H1 (cell line): ENCODE measurements around the gene CSKMT.

Experiments
- ASH2L ChIP-seq: fragments of 200-600, 300-600 bp; sonication (generic); IDR thresholded peaks from one replicate; pipeline ENCODE4 v1.7.1; 2017; ENCODE audit warnings: low read length
- BACH1 ChIP-seq: IDR thresholded peaks from 2 replicates; pipeline ENCODE4 v1.6.1; 2012; ENCODE audit warnings: low read length, improper control_type of control experiment
- BRCA1 ChIP-seq: IDR thresholded peaks from 2 replicates; pipeline ENCODE4 v1.6.1; 2012; ENCODE audit warnings: low read depth, low read length, improper control_type of control experiment
- CBX8 ChIP-seq: fragments of 300-800, 300-1000 bp; sonication (generic); IDR thresholded peaks from 2 replicates; pipeline ENCODE4 v1.7.1; 2016; ENCODE audit warnings: low read depth, low read length, borderline replicate concordance
- CTCF ChIP-seq, 3 experiments: IDR thresholded peaks; 1 replicate in 2 of 3; 2 replicates in 1 of 3; pipeline versions ENCODE4 v1.5.1 to v1.6.1; 2011; ENCODE audit warnings: low read length in 3 of 3, mild to moderate bottlenecking in 3 of 3, inconsistent platforms in 2 of 3, low read depth in 1 of 3, moderate library complexity in 1 of 3; ENCODE audit not compliant: insufficient read depth in 1 of 3; ENCODE audit errors: control extremely low read depth in 1 of 3
- EZH2 ChIP-seq: fragments of 200-600 bp; sonication (generic); IDR thresholded peaks from 2 replicates; pipeline ENCODE4 v1.7.1; 2012; ENCODE audit warnings: low read depth, mild to moderate bottlenecking, moderate library complexity, low read length, inconsistent platforms; ENCODE audit not compliant: severe bottlenecking
- JUN ChIP-seq: IDR thresholded peaks from 2 replicates; pipeline ENCODE4 v1.6.1; 2011; ENCODE audit warnings: low read depth, mild to moderate bottlenecking, improper control_type of control experiment, low read length
- PHF8 ChIP-seq: fragments of 200-600 bp; sonication (generic); conservative IDR thresholded peaks from 2 replicates; pipeline ENCODE4 v1.7.1; 2012; ENCODE audit warnings: low read depth, mild to moderate bottlenecking, inconsistent platforms, low read length, moderate library complexity
- POLR2A ChIP-seq, 2 experiments: IDR thresholded peaks; 1 replicate in 1 of 2; 2 replicates in 1 of 2; pipeline ENCODE4 v1.6.1; 2011; ENCODE audit warnings: low read depth in 2 of 2, low read length in 2 of 2, mild to moderate bottlenecking in 2 of 2; ENCODE audit errors: control extremely low read depth in 1 of 2
- SIRT6 ChIP-seq: IDR thresholded peaks from one replicate; pipeline ENCODE4 v1.7.1; 2012; ENCODE audit warnings: low read length, inconsistent platforms
- SUZ12 ChIP-seq: fragments of 200-600 bp; sonication (generic); IDR thresholded peaks from 2 replicates; pipeline ENCODE4 v1.6.1; 2012; ENCODE audit warnings: mild to moderate bottlenecking, inconsistent platforms, low read length, moderate library complexity, mixed read lengths
- TCF12 ChIP-seq: IDR thresholded peaks from 2 replicates; pipeline ENCODE4 v1.6.1; 2011; ENCODE audit warnings: low read depth, mild to moderate bottlenecking, low read length
- YY1 ChIP-seq: IDR thresholded peaks from 2 replicates; pipeline ENCODE4 v1.6.1; 2011; ENCODE audit warnings: low read depth, mild to moderate bottlenecking, low read length

- TF ChIP-seq SUZ12 (no peak), PHF8 (no peak), SIRT6 (no peak), EZH2 (no peak), CTCF (IDR thresholded peaks at IDR 0.05; ENCODE audit: control extremely low read depth in 1 of 3, insufficient read depth in 1 of 3, low read depth in 1 of 3, low read length in 3 of 3) (peak; percentile 3 to 11 (median 9); a peak in 3 of 4 replicates), TCF12 (no peak), YY1 (no peak), CBX8 (no peak), POLR2A (IDR thresholded peaks at IDR 0.05; ENCODE audit: control extremely low read depth in 1 of 2, low read depth in 2 of 2, low read length in 2 of 2) (no peak), BACH1 (no peak), JUN (no peak), BRCA1 (no peak), ASH2L (no peak)
Observed at GRCh38 chr11:62676698-62677097, 11.6 kb downstream of the CSKMT start.
